SK-N-SH (cell line): ENCODE data around the gene VMAC. TPM values are rescaled to one million over a fixed set of nuclear protein-coding genes. Genes with fewer than 3 reads are reported as not detected.

ENCODE experiments used
- CTCF ChIA-PET: fragments of 300-600, 350-600 bp; formaldehyde crosslinking; extraction: SDS; loops from one replicate; lab custom pipeline; 2021; lab: Yijun Ruan, JAX
- POLR2A ChIA-PET: fragments of 350-600 bp; sonication (Branson Sonifier 250); formaldehyde crosslinking; extraction: SDS; loops from one replicate; lab custom pipeline; 2020; ENCODE audit warnings: antibody characterized with exemption, inconsistent platforms; lab: Yijun Ruan, JAX
- DNase-seq: peaks from one replicate; pipeline ENCODE4 v3.0.0; 2012
- H2AFZ ChIP-seq: fragments of 200-600 bp; sonication (generic); 2 replicates; pipeline ENCODE4 v1.8.1; 2016; ENCODE audit warnings: antibody characterized with exemption, mild to moderate bottlenecking, low read depth
- H3F3A ChIP-seq: fragments of 200-600 bp; sonication (generic); replicated peaks from 2 replicates; pipeline ENCODE3; 2016; ENCODE audit warnings: antibody characterized with exemption, mild to moderate bottlenecking; ENCODE audit not compliant: insufficient read depth
- H3K27ac ChIP-seq, 2 experiments: fragments of 200-500 bp in 1 of 2; fragments of 200-600 bp in 1 of 2; sonication (Bioruptor generic) in 1 of 2; sonication (generic), shearing (Covaris generic) in 1 of 2; 2 replicates each; pipeline versions ENCODE4 v1.5.1 to v1.6.1; 2014 to 2016; ENCODE audit warnings: low read depth in 2 of 2, inconsistent platforms in 1 of 2, low read length in 1 of 2, mild to moderate bottlenecking in 1 of 2, mixed read lengths in 1 of 2
- H3K27me3 ChIP-seq: fragments of 200-600 bp; sonication (generic), shearing (Covaris generic); 2 replicates; pipeline ENCODE4 v1.6.1; 2016; ENCODE audit warnings: mixed run types; ENCODE audit not compliant: insufficient read depth
- H3K36me3 ChIP-seq, 2 experiments: fragments of 200-500 bp in 1 of 2; fragments of 200-600 bp in 1 of 2; sonication (Bioruptor generic) in 1 of 2; sonication (generic) in 1 of 2; replicated peaks in 1 of 2; 2 replicates each; pipeline versions ENCODE3 to v1.5.1; 2014 to 2016; ENCODE audit warnings: low read length in 1 of 2, mild to moderate bottlenecking in 1 of 2; ENCODE audit not compliant: insufficient read depth in 2 of 2, control insufficient read depth in 1 of 2
- H3K4me1 ChIP-seq, 2 experiments: fragments of 200-500 bp in 1 of 2; fragments of 200-600 bp in 1 of 2; sonication (Bioruptor generic) in 1 of 2; sonication (generic), shearing (Covaris generic) in 1 of 2; 2 replicates each; pipeline versions ENCODE4 v1.5.1 to v1.6.1; 2014 to 2016; ENCODE audit warnings: low read depth in 1 of 2, low read length in 1 of 2, mixed run types in 1 of 2; ENCODE audit not compliant: insufficient read depth in 2 of 2, control insufficient read depth in 1 of 2
- H3K4me2 ChIP-seq: fragments of 200-600 bp; sonication (generic), shearing (Covaris generic); 2 replicates; pipeline ENCODE4 v1.6.1; 2017; ENCODE audit warnings: mixed run types
- H3K4me3 ChIP-seq, 2 experiments: fragments of 200-500 bp in 1 of 2; fragments of 200-600 bp in 1 of 2; sonication (Bioruptor generic) in 1 of 2; sonication (generic), shearing (Covaris generic) in 1 of 2; 2 replicates each; pipeline versions ENCODE4 v1.5.1 to v1.8.1; 2014 to 2016; ENCODE audit warnings: low read depth in 2 of 2, inconsistent platforms in 1 of 2, low read length in 1 of 2, mild to moderate bottlenecking in 1 of 2, mixed read lengths in 1 of 2, moderate library complexity in 1 of 2
- H3K79me2 ChIP-seq: fragments of 200-600 bp; sonication (generic); 2 replicates; pipeline ENCODE4 v1.8.1; 2017; ENCODE audit warnings: mild to moderate bottlenecking; ENCODE audit not compliant: insufficient read depth
- H3K9ac ChIP-seq: fragments of 200-600 bp; sonication (generic); 2 replicates; pipeline ENCODE4 v1.6.1; 2017; ENCODE audit warnings: mixed run types
- H3K9me2 ChIP-seq: fragments of 200-600 bp; sonication (generic); 2 replicates; pipeline ENCODE4 v1.6.1; 2017; ENCODE audit warnings: mixed run types
- H3K9me3 ChIP-seq: fragments of 200-600 bp; sonication (generic); 2 replicates; pipeline ENCODE4 v1.6.1; 2017; ENCODE audit warnings: mixed run types, mild to moderate bottlenecking, moderate library complexity
- H4K20me1 ChIP-seq: fragments of 200-600 bp; sonication (generic); 2 replicates; pipeline ENCODE4 v1.6.1; 2017; ENCODE audit warnings: mild to moderate bottlenecking, mixed run types; ENCODE audit not compliant: insufficient read depth
- CHD2 ChIP-seq: fragments of 150-350 bp; IDR thresholded peaks from 2 replicates; pipeline ENCODE4 v1.6.1; 2018; ENCODE audit warnings: low read length; ENCODE audit not compliant: partially characterized antibody
- CTCF ChIP-seq: fragments of 200-600 bp; sonication (generic); IDR thresholded peaks from 2 replicates; pipeline ENCODE4 v1.6.1; 2017; ENCODE audit warnings: antibody characterized with exemption, mild to moderate bottlenecking, moderate library complexity
- EP300 ChIP-seq, 2 experiments: IDR thresholded peaks; 2 replicates each; pipeline versions ENCODE4 v1.4.0 to v1.6.1; 2012; ENCODE audit warnings: borderline replicate concordance in 1 of 2, low read depth in 1 of 2, low read length in 1 of 2
- FOSL2 ChIP-seq: IDR thresholded peaks from 2 replicates; pipeline ENCODE4 v1.4.0; 2012; ENCODE audit warnings: low read depth, mild to moderate bottlenecking, moderate library complexity, borderline replicate concordance
- FOXJ3 ChIP-seq: sonication (generic); formaldehyde crosslinking; IDR thresholded peaks from 2 replicates; pipeline ENCODE4 v1.5.1; 2020; ENCODE audit warnings: mild to moderate bottlenecking, missing genetic modification reagents
- FOXM1 ChIP-seq: IDR thresholded peaks from 2 replicates; pipeline ENCODE4 v1.4.0; 2012; ENCODE audit warnings: low read depth, mild to moderate bottlenecking
- GATA2 ChIP-seq: sonication (generic); formaldehyde crosslinking; IDR thresholded peaks from 2 replicates; pipeline ENCODE4 v1.5.0; 2020; ENCODE audit warnings: mild to moderate bottlenecking, missing genetic modification reagents
- MXI1 ChIP-seq: IDR thresholded peaks from 2 replicates; pipeline ENCODE4 v1.6.1; 2012; ENCODE audit warnings: mild to moderate bottlenecking, low read depth, low read length, improper control_type of control experiment
- RAD21 ChIP-seq: IDR thresholded peaks from 2 replicates; pipeline ENCODE4 v1.6.1; 2012; ENCODE audit warnings: mild to moderate bottlenecking, low read length
- RCOR1 ChIP-seq: fragments of 150-350 bp; IDR thresholded peaks from 2 replicates; pipeline ENCODE4 v1.6.1; 2017; ENCODE audit warnings: antibody characterized with exemption, low read length
- SIN3A ChIP-seq: IDR thresholded peaks from 2 replicates; pipeline ENCODE4 v1.6.1; 2012; ENCODE audit warnings: low read depth, mild to moderate bottlenecking, low read length, moderate library complexity, borderline replicate concordance
- TCF12 ChIP-seq: IDR thresholded peaks from 2 replicates; pipeline ENCODE4 v1.4.0; 2012
- YY1 ChIP-seq: IDR thresholded peaks from 2 replicates; pipeline ENCODE4 v1.4.0; 2012; ENCODE audit warnings: low read depth, mild to moderate bottlenecking
- WGBS: methylation state at CpG from one replicate; pipeline ENCODE4 v1.1.6; 2017; ENCODE audit warnings: low lambda C conversion rate; 5-methylcytosine and 5-hydroxymethylcytosine counted together
- polyA plus RNA-seq, 3 experiments: library from polyadenylated mRNA; depleted of rRNA; stranded (reverse); fragments of >200 nt; gene quantifications; 2 replicates each; pipeline ENCODE4 v1.2.3, GENCODE V29; 2012

The VMAC gene
- polyA plus RNA-seq, 1 of the 3 experiments (the other 2 are of a cell fraction): 6.5 TPM

GRCh38 chr19:5893296-5893903 is 11.3 kb upstream of the VMAC start:
- Histone ChIP-seq H3F3A (no peaks in the 10 kb centered on the region), H3K79me2 (peaks cover 4% of the 10 kb centered on the region; the same call in 1 of the 2 replicates), H3K9me3 (no peaks in the 10 kb centered on the region), H3K27ac (peak overlapping the region in 1 of 2 experiments; percentile 98; a peak in 2 of 4 replicates), H3K36me3 (peaks cover 0 to 19% of the 10 kb centered on the region in 2 experiments), H4K20me1 (peaks cover 11% of the 10 kb centered on the region; the same call in 1 of the 2 replicates), H3K4me3 (no peak overlapping the region), H3K9me2 (no peaks in the 10 kb centered on the region), H2AFZ (no peak overlapping the region), H3K4me1 (peaks cover 0 to 44% of the 10 kb centered on the region in 2 experiments; a peak in 1 of 4 replicates), H3K27me3 (no peaks in the 10 kb centered on the region), H3K9ac (no peak overlapping the region), H3K4me2 (no peak overlapping the region)
- WGBS: 91% methylated on average over 13 of the region's 13 CpGs
- DNase-seq: no peak
- CTCF ChIA-PET: interaction anchor here (0.7 to 4.6 kb wide), 21 partner anchors 9 to 129 kb away, joined by 3 to 73 read pairs (median 4); partner anchors contain the start of genes NRTN and VMAC
- POLR2A ChIA-PET: no interaction called here
- TF ChIP-seq FOXM1: no peak
- TF ChIP-seq, all 33 proteins: peak for 0

- Histone ChIP-seq H3K4me3 (no peak overlapping the region), H3K4me2 (no peak overlapping the region), H4K20me1 (peaks cover 14% of the 10 kb centered on the region; the same call in 1 of the 2 replicates), H3K27me3 (no peaks in the 10 kb centered on the region), H3K4me1 (peaks cover 0 to 44% of the 10 kb centered on the region in 2 experiments; a peak in 1 of 4 replicates), H3K9me3 (no peaks in the 10 kb centered on the region), H3K9me2 (no peaks in the 10 kb centered on the region), H3F3A (no peaks in the 10 kb centered on the region), H3K9ac (no peak overlapping the region), H3K79me2 (peaks cover 10% of the 10 kb centered on the region; the same call in 1 of the 2 replicates), H2AFZ (no peak overlapping the region), H3K36me3 (peaks cover 0 to 19% of the 10 kb centered on the region in 2 experiments), H3K27ac (peak overlapping the region in 1 of 2 experiments; percentile 98; a peak in 2 of 4 replicates)
- peak; percentile 94 for DNase-seq
- WGBS: 87% methylated on average over 8 of the region's 28 CpGs
- TF ChIP-seq MXI1 (peak; percentile 72), CHD2 (peak; percentile 84), RCOR1 (peak; percentile 91), GATA2 (peak; percentile 99), RAD21 (peak; percentile 23; the same call in 1 of the 2 replicates), EP300 (IDR thresholded peaks at IDR 0.05; ENCODE audit: borderline replicate concordance in 1 of 2, low read depth in 1 of 2, low read length in 1 of 2) (peak in 1 of 2 experiments; percentile 91; a peak in 2 of 4 replicates), SIN3A (no peak), FOXJ3 (CRISPR knock-in tag) (peak; percentile 92), FOSL2 (no peak), YY1 (no peak), TCF12 (peak; percentile 29; the same call in 1 of the 2 replicates), CTCF (no peak)
- CTCF ChIA-PET: interaction anchor here (0.8 to 4.6 kb wide), 17 partner anchors 10 to 129 kb away, joined by 3 to 73 read pairs (median 4); partner anchors contain the start of genes NRTN and VMAC
- POLR2A ChIA-PET: no interaction called here
Observed at GRCh38 chr19:5893907-5894703, 10.6 kb upstream of the VMAC start.
